Measurements from ENCODE around the gene ALK. TPM values are rescaled to one million over a fixed set of nuclear protein-coding genes. Genes with fewer than 3 reads are reported as not detected.
"Not testable (repeated sequence)": the region's sequence is repeated elsewhere in the genome, so short reads cannot be mapped to it uniquely, and the experiment has no call there.

Gene ALK
- total and polyA plus RNA-seq, 2 donors = 0.19 to 0.21 TPM

- Histone ChIP-seq H3K27ac (ENCODE audit: low read depth in 1 of 2, low read length in 1 of 2) (no peak overlapping the region), H3K36me3 (ENCODE audit: control insufficient read depth in 2 of 2, insufficient read depth in 2 of 2, low read length in 1 of 2) (no peaks in the 10 kb centered on the region), H3K27me3 (ENCODE audit: control insufficient read depth in 2 of 2, insufficient read depth in 1 of 2, low read length in 1 of 2) (no peaks in the 10 kb centered on the region), H3K4me3 (ENCODE audit: low read length in 2 of 2) (no peak overlapping the region), H3K4me1 (ENCODE audit: control insufficient read depth in 2 of 2, insufficient read depth in 2 of 2, low read length in 2 of 2) (no peaks in the 10 kb centered on the region), H3K9me3 (ENCODE audit: control insufficient read depth in 2 of 2, insufficient read depth in 1 of 2, low read length in 1 of 2) (no peaks in the 10 kb centered on the region)
- DNase-seq (ENCODE audit: low read depth in 6 of 9, low spot score in 9 of 9) = no peak
- 96% methylated on average over 6 of the region's 6 CpGs for WGBS
Measured at GRCh38 chr2:29751390-29751789, 170.0 kb downstream of the ALK start.

DNA sequence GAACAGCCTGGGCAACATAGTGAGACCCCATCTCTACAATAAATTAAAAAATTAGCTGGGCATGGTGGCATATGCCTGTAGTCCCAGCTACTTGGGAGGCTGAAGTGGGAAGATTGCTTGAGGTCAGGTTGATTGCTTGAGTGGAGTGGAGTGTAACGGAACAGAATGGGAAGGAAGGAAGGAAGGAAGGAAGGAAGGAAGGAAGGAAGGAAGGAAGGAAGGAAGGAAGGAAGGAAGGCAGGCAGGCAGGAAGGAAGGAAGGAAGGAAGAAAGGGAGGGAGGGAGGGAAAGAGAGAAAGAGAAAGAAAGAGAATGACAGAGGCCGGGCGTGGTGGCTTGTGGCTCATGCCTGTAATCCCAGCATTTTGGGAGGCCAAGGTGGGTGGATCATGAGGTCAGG lies 170.9 kb downstream of the ALK start:
- not testable (repeated sequence) for H3K9me3 ChIP-seq (ENCODE audit: control insufficient read depth in 2 of 2, insufficient read depth in 1 of 2, low read length in 1 of 2); H3K36me3 ChIP-seq (ENCODE audit: control insufficient read depth in 2 of 2, insufficient read depth in 2 of 2, low read length in 1 of 2); H3K4me3 ChIP-seq (ENCODE audit: low read length in 2 of 2); H3K27me3 ChIP-seq (ENCODE audit: control insufficient read depth in 2 of 2, insufficient read depth in 1 of 2, low read length in 1 of 2); H3K27ac ChIP-seq (ENCODE audit: low read depth in 1 of 2, low read length in 1 of 2); H3K4me1 ChIP-seq (ENCODE audit: control insufficient read depth in 2 of 2, insufficient read depth in 2 of 2, low read length in 2 of 2); DNase-seq (ENCODE audit: low read depth in 6 of 9, low spot score in 9 of 9)
- 92% methylated on average over 3 of the region's 3 CpGs for WGBS

GRCh38 chr2:29749843-29750242 lies 171.5 kb downstream of the ALK start:
- 94% methylated on average over 5 of the region's 5 CpGs for WGBS
- DNase-seq (ENCODE audit: low read depth in 6 of 9, low spot score in 9 of 9) = no peak
- Histone ChIP-seq H3K27me3 (ENCODE audit: control insufficient read depth in 2 of 2, insufficient read depth in 1 of 2, low read length in 1 of 2) (no peaks in the 10 kb centered on the region), H3K27ac (ENCODE audit: low read depth in 1 of 2, low read length in 1 of 2) (no peak overlapping the region), H3K36me3 (ENCODE audit: control insufficient read depth in 2 of 2, insufficient read depth in 2 of 2, low read length in 1 of 2) (no peaks in the 10 kb centered on the region), H3K4me1 (ENCODE audit: control insufficient read depth in 2 of 2, insufficient read depth in 2 of 2, low read length in 2 of 2) (no peaks in the 10 kb centered on the region), H3K4me3 (ENCODE audit: low read length in 2 of 2) (no peak overlapping the region), H3K9me3 (ENCODE audit: control insufficient read depth in 2 of 2, insufficient read depth in 1 of 2, low read length in 1 of 2) (no peaks in the 10 kb centered on the region)

DNA sequence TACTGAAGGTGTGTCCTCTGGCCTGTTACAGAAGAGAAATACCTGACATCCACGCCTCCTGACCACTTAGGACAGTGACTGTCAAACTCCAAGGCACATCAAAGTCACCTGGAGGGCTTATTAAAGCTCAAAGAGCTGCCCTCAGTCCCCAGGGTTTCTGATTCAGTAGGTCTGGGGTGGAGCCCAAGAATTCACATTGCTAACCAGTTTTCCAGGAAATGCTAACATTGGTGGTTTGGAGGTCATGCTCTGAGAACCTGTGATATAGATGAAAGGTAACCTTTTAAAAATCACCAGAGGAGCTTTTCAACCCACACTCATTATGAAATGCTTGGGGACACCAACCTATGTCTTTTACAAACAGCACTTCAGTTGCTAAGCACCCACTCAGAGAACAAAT lies 172.3 kb downstream of the ALK start:
- Histone ChIP-seq H3K27ac (ENCODE audit: low read depth in 1 of 2, low read length in 1 of 2) (no peak overlapping the region), H3K27me3 (ENCODE audit: control insufficient read depth in 2 of 2, insufficient read depth in 1 of 2, low read length in 1 of 2) (no peaks in the 10 kb centered on the region), H3K36me3 (ENCODE audit: control insufficient read depth in 2 of 2, insufficient read depth in 2 of 2, low read length in 1 of 2) (no peaks in the 10 kb centered on the region), H3K4me3 (ENCODE audit: low read length in 2 of 2) (no peak overlapping the region), H3K4me1 (ENCODE audit: control insufficient read depth in 2 of 2, insufficient read depth in 2 of 2, low read length in 2 of 2) (no peaks in the 10 kb centered on the region), H3K9me3 (ENCODE audit: control insufficient read depth in 2 of 2, insufficient read depth in 1 of 2, low read length in 1 of 2) (no peaks in the 10 kb centered on the region)
- no peak for DNase-seq (ENCODE audit: low read depth in 6 of 9, low spot score in 9 of 9)
- 91% methylated on average over 1 of the region's 1 CpG for WGBS

DNA sequence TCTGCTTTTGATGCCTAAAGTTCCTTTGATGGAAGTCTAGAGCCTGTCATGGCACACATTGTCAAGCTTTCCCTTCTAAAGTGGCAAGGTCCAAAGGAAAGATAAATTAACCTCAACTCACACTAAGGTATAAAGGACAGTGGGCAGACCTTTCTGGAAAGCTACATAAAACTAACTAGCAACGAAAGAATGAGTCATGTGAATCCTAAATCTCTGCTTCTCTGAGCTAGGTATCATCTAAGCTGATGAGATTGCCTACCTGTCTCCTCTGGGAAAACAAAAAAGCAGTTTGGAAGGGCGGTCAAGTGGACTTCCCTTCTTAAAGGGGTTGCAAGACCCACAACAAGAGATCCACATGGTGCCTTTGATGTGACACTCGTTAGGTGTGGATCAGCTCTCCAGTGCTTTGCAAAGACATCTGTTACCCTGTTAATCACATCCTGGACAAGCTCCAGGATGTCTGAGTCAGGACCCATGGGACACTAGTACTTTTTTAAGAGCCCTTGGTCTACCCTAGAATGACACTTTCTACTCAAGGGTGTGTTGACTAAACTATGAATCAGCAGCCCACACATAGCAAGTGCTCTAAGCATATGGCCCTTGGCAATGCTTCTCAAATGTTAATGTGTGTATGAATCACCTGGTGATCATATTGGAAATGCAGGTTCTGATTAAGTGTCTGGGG lies 173.5 kb downstream of the ALK start:
- Histone ChIP-seq H3K4me3 (ENCODE audit: low read length in 2 of 2) (no peak overlapping the region), H3K27ac (ENCODE audit: low read depth in 1 of 2, low read length in 1 of 2) (no peak overlapping the region), H3K4me1 (ENCODE audit: control insufficient read depth in 2 of 2, insufficient read depth in 2 of 2, low read length in 2 of 2) (no peaks in the 10 kb centered on the region), H3K27me3 (ENCODE audit: control insufficient read depth in 2 of 2, insufficient read depth in 1 of 2, low read length in 1 of 2) (no peaks in the 10 kb centered on the region), H3K9me3 (ENCODE audit: control insufficient read depth in 2 of 2, insufficient read depth in 1 of 2, low read length in 1 of 2) (no peaks in the 10 kb centered on the region), H3K36me3 (ENCODE audit: control insufficient read depth in 2 of 2, insufficient read depth in 2 of 2, low read length in 1 of 2) (no peaks in the 10 kb centered on the region)
- 92% methylated on average over 3 of the region's 3 CpGs for WGBS
- no peak for DNase-seq (ENCODE audit: low read depth in 6 of 9, low spot score in 9 of 9)

DNA sequence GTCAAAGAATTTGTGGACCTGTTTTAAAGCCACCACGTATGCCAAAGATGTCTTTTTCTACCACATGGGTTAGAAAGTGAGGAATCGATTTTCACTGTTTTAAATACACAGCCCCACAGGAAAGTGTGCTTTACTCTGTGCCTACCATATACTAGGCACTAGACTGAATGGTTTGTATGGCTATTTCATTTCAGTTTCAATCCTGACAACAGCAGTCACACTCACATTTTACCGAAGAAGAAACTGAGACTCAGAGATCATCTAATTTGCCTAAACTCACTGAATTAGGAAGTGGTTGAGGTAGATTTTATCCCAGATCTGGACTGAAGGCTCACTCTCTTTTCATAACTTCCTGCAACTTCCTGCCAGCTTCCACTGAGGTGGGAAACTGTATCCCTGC lies 176.4 kb downstream of the ALK start:
- 69% methylated on average over 3 of the region's 3 CpGs for WGBS

DNA sequence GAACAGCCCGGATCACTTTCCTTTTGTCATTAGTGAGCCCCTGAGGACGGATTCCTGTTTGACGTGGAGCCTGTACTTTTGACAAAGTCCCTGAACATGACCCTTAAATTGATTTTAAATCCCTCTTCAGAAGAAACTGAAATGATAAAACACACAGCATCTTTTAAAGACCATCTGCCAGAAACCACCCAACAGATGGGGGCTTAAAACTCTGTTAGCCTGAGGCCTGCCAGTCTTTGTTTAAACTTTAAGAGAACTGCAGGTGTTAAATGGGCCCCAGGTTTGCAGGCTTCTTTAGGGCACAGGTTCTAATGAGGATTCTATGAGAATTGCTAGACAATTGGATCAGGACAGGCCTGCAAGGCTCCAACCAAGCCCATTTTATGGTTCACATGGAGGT lies 177.9 kb downstream of the ALK start:
- H3K4me1 ChIP-seq (ENCODE audit: control insufficient read depth in 2 of 2, insufficient read depth in 2 of 2, low read length in 2 of 2) = no peaks in the 10 kb centered on the region
- no peaks in the 10 kb centered on the region for H3K27me3 ChIP-seq (ENCODE audit: control insufficient read depth in 2 of 2, insufficient read depth in 1 of 2, low read length in 1 of 2)
- no peak overlapping the region for H3K4me3 ChIP-seq (ENCODE audit: low read length in 2 of 2)
- no peak overlapping the region for H3K27ac ChIP-seq (ENCODE audit: low read depth in 1 of 2, low read length in 1 of 2)
- WGBS = 93% methylated on average over 3 of the region's 3 CpGs
- DNase-seq (ENCODE audit: low read depth in 6 of 9, low spot score in 9 of 9) = peak in 1 of 9 donors; percentile 22
- no peaks in the 10 kb centered on the region for H3K9me3 ChIP-seq (ENCODE audit: control insufficient read depth in 2 of 2, insufficient read depth in 1 of 2, low read length in 1 of 2)
- H3K36me3 ChIP-seq (ENCODE audit: control insufficient read depth in 2 of 2, insufficient read depth in 2 of 2, low read length in 1 of 2) = no peaks in the 10 kb centered on the region

More for the DNA sequence above, 176.4 kb downstream of the ALK start:
- Histone ChIP-seq H3K9me3 (ENCODE audit: control insufficient read depth in 2 of 2, insufficient read depth in 1 of 2, low read length in 1 of 2) (no peaks in the 10 kb centered on the region), H3K36me3 (ENCODE audit: control insufficient read depth in 2 of 2, insufficient read depth in 2 of 2, low read length in 1 of 2) (no peaks in the 10 kb centered on the region), H3K4me3 (ENCODE audit: low read length in 2 of 2) (no peak overlapping the region), H3K27ac (ENCODE audit: low read depth in 1 of 2, low read length in 1 of 2) (no peak overlapping the region), H3K27me3 (ENCODE audit: control insufficient read depth in 2 of 2, insufficient read depth in 1 of 2, low read length in 1 of 2) (no peaks in the 10 kb centered on the region), H3K4me1 (ENCODE audit: control insufficient read depth in 2 of 2, insufficient read depth in 2 of 2, low read length in 2 of 2) (no peaks in the 10 kb centered on the region)
- no peak for DNase-seq (ENCODE audit: low read depth in 6 of 9, low spot score in 9 of 9)

- no peak overlapping the region for H3K4me3 ChIP-seq (ENCODE audit: low read length in 2 of 2)
- no peaks in the 10 kb centered on the region for H3K9me3 ChIP-seq (ENCODE audit: control insufficient read depth in 2 of 2, insufficient read depth in 1 of 2, low read length in 1 of 2)
- H3K27ac ChIP-seq (ENCODE audit: low read depth in 1 of 2, low read length in 1 of 2) = no peak overlapping the region
- no peaks in the 10 kb centered on the region for H3K4me1 ChIP-seq (ENCODE audit: control insufficient read depth in 2 of 2, insufficient read depth in 2 of 2, low read length in 2 of 2)
- no peak for DNase-seq (ENCODE audit: low read depth in 6 of 9, low spot score in 9 of 9)
- H3K36me3 ChIP-seq (ENCODE audit: control insufficient read depth in 2 of 2, insufficient read depth in 2 of 2, low read length in 1 of 2) = no peaks in the 10 kb centered on the region
- WGBS = 85% methylated on average over 2 of the region's 2 CpGs
- no peaks in the 10 kb centered on the region for H3K27me3 ChIP-seq (ENCODE audit: control insufficient read depth in 2 of 2, insufficient read depth in 1 of 2, low read length in 1 of 2)
Measured at GRCh38 chr2:29742656-29743055, 178.7 kb downstream of the ALK start.

GRCh38 chr2:29741132-29741531 lies 180.3 kb downstream of the ALK start:
- H3K4me1 ChIP-seq (ENCODE audit: control insufficient read depth in 2 of 2, insufficient read depth in 2 of 2, low read length in 2 of 2) = no peaks in the 10 kb centered on the region
- DNase-seq (ENCODE audit: low read depth in 6 of 9, low spot score in 9 of 9) = no peak
- no peaks in the 10 kb centered on the region for H3K36me3 ChIP-seq (ENCODE audit: control insufficient read depth in 2 of 2, insufficient read depth in 2 of 2, low read length in 1 of 2)
- H3K9me3 ChIP-seq (ENCODE audit: control insufficient read depth in 2 of 2, insufficient read depth in 1 of 2, low read length in 1 of 2) = no peaks in the 10 kb centered on the region
- WGBS = 96% methylated on average over 4 of the region's 4 CpGs
- no peaks in the 10 kb centered on the region for H3K27me3 ChIP-seq (ENCODE audit: control insufficient read depth in 2 of 2, insufficient read depth in 1 of 2, low read length in 1 of 2)
- H3K4me3 ChIP-seq (ENCODE audit: low read length in 2 of 2) = no peak overlapping the region
- H3K27ac ChIP-seq (ENCODE audit: low read depth in 1 of 2, low read length in 1 of 2) = no peak overlapping the region
